HG03196 (cell line): Measurements from ENCODE around the gene INTS11.

Experiments used
- ATAC-seq: cut with Tn5 transposase; IDR thresholded peaks from one replicate; pipeline ENCODE4 v1.9.1; 2021; ENCODE audit not compliant: unreplicated experiment

Gene INTS11

DNA sequence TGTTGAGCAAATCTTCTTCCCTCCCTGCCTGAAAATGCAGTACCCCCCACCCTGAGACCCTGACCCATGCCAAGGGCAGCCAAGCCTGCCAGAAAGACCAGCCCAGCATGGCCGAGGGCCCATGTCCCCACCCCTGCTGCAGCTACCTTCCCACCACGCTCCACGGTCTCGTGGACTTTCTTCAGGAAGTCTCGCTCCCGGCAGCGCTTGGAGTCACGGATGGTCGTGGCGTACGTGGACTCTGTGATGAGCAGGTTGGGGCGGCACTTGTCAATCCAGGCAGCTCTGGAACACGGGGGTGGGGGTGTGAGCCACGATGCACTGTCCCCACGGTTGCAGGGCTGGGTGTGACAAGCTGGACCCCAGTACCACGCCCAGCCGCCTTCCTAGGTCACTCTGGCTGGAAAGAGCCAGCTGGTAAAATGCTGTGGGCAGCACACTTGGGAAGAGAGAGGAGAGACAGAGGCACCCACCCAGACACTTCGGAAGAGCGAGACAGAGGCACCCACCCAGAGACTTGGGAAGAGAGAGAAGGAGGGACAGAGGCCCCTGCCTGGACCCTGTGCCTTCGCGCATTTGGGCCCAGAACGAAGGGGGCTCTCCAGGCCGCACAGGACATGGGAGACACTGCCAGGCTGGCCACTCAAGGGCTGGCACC lies 9.7 kb downstream of the INTS11 start:
- ATAC-seq = no peak

- no peak for ATAC-seq
These were observed 10.2 kb downstream of the INTS11 start for GRCh38 chr1:1314237-1314586.

DNA sequence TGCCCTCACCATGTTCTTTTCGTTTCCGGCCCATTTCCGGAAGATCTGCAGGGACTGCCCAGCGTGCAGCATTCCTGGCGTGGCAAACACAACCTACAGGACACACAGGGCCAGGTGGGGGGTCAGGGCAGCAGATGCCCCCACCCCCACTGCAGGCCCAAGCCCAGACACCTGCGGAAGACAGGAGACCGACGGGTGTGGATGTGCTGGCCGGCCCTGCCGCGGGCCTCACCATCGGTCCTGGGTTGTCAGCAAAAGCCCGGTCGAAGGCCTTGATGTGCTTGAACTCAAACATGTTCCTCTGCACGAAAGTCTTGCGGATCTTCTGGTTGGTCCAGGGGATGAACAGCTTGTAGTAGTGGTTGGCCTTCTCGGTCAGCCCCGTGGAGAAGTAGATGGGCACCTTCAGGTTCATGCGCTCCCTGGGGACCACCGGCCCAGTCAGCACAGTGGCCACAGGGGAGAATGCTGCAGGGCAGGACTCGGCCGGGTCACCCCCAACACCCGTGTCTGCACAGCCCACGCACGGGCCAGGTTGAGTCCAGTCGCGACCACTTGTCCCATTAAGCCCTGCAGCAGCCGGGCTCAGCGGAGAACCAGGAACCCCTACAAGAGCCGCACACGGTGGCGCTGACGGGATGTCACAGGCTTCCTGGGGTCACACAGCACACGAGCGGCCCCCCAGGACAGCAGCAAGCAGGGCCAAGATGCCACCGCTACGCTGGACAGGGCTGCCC lies 10.8 kb downstream of the INTS11 start:
- ATAC-seq = no peak

- ATAC-seq = no peak
These were observed 11.8 kb downstream of the INTS11 start for GRCh38 chr1:1312450-1313314.

DNA sequence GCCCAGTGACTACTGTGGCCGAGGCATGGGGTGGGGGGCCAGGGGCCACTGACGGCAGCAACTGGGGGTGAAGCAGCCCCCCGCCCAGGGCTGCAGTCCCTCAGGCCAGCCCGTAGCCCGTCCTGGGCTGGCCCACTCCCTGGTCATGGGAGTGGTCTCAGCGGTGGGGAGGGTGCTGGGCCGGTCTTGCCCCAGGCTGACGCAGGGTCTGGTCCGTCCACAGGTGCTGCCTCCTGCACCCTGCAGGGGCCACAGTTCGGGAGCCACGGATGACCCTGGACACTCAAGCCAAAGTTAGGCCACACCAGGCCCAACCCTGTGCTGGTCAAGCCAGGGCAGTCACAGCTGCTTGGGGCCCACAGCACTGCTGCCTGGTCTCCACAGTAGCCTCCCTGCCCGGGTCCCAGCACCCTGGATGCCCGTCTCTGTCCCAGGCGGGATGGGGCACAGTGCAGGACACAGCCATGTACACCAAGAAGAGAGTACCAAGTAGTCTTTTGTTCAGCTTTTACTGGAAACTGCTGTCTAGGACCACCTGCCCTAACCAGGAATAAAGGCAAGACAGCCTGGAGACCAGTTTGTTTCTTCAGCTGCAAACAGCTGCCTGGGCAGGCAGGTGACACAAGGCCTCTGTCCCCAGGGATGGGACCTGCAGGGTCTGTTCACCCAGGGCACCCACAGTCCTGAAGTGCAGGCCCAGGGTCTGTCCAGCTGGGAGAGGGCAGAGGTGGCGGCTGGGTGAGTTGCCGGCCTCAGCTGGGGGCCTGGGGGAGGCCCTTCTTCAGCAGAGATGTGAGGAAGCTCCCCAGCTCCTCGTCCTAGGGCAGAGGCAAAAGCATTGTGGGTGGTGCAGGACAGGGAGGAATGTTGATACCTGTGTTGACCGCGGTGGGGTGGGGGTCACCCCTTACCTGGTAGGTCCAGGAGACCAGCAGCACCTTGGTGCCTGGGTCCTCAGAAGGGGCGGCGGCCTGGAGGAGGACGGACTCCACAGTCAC lies 13.1 kb downstream of the INTS11 start:
- no peak for ATAC-seq

DNA sequence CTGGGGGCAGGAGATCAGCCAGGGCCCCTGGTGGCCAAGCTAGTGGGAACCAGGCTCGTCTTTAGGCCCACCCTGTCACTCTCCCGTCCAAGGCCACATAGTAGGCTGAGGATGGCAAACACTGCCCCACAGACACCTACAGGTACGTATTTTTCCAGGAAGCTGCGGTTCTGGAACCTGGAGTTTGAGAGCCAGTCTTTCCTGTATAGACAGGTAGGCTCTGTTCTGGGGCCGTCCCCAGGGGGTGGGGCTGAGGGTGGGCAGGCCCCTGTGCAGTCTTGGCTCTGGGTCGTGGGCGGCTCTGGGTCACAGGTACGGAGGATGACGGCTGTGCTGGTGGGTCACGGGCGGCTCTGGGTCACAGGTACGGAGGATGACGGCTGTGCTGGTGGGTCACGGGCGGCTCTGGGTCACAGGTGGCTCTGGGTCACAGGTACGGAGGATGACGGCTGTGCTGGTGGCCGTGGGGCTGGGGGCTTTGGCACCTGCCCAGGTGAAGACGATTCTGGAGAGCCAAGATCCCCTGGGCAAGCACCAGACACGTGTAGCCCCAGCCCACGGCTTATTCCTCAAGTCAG lies 13.9 kb downstream of the INTS11 start:
- ATAC-seq = no peak

GRCh38 chr1:1310109-1310385 lies 14.4 kb downstream of the INTS11 start:
- ATAC-seq = no peak

DNA sequence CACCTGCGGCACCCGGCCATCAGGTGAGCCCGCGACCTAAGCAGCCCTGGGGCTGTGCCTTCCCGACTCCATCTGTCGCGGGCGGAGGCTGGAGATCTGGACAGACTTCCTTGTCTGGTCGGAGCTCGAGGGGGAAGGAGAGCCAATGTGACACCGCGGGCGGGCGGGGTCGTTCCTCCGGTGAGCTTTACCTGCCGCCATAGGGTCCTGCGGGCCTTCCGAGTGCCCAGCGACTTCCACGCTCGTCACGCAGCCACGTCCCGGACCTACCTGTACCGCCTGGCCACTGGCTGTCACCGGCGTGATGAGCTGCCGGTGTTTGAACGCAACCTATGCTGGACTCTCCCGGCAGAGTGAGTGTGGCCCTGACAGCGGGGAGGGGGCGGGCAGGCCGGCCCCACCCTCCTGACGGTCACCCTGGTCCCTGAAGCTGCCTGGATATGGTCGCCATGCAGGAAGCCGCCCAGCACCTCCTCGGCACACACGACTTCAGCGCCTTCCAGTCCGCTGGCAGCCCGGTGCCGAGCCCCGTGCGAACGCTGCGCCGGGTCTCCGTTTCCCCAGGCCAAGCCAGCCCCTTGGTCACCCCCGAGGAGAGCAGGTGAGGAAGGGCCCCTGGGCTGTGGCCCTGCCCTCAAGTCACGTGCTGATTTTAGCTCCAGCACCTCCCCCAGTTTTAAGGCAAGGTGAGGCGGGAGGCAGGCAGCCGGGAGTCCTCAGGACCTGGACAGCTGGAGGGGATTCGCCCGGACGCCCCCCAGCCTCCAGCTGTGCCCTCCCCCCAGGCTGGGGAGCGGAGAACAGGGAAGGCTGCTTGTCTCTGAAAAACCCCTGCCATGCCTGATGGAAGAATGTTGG lies 15.0 kb downstream of the INTS11 start:
- ATAC-seq = no peak

- no peak for ATAC-seq
These were observed 15.7 kb downstream of the INTS11 start for GRCh38 chr1:1308756-1309250.

GRCh38 chr1:1307923-1308755 lies 16.3 kb downstream of the INTS11 start, which contains the start of the genes ACAP3 and PUSL1:
Gene ACAP3 (minus strand): TSS chr1:1307930. CDS start chr1:1307815, 115 bp downstream.
Gene PUSL1 (plus strand): TSS chr1:1308597. CDS start chr1:1308644, 47 bp downstream.
- ATAC-seq = peak; percentile 55

GRCh38 chr1:1307261-1307922 lies 17.1 kb downstream of the INTS11 start:
- peak; percentile 5 for ATAC-seq

- no peak for ATAC-seq
These were observed 17.7 kb downstream of the INTS11 start for GRCh38 chr1:1306661-1307260.

GRCh38 chr1:1306070-1306660 lies 18.3 kb downstream of the INTS11 start:
- no peak for ATAC-seq

GRCh38 chr1:1305300-1306069 lies 19.0 kb downstream of the INTS11 start:
- ATAC-seq = no peak

GRCh38 chr1:1304331-1305299 lies 19.8 kb downstream of the INTS11 start:
- no peak for ATAC-seq
